ENCODE results near the gene SBF2. TPM values are rescaled to one million over a fixed set of nuclear protein-coding genes. Genes with fewer than 3 reads are reported as not detected.

Gene SBF2
- total RNA-seq, 2 donors from 2014 or later, result 30.5 to 47.0 TPM

DNA sequence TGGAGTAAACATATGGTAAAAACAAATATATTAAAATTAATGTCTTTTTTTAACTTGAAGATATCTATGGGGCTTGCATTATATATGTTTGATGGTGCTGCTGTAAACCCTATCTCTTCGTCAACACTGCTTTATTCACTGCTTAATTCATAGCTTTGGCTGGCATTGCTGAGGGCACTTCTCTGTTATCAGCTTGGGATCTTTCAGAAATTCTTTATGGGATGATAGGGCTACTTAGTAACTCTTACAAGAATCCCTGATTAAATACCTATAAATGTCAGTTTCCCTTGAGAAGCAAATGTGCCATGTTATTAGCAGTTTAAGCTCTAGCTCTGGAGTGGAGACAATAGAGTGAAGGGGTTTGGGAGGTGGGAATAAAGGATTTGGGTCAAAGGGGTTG lies 517.8 kb downstream of the SBF2 start:
- Histone ChIP-seq H3K9ac (ENCODE audit: low read depth in 2 of 2, low read length in 2 of 2) (no peak overlapping the region), H3K4me1 (peaks cover 5% of the 10 kb centered on the region), H3K4me3 (no peak overlapping the region), H3K36me3 (no peaks in the 10 kb centered on the region), H3K27ac (no peak overlapping the region), H3K9me3 (no peaks in the 10 kb centered on the region), H3K27me3 (no peaks in the 10 kb centered on the region)
- TF ChIP-seq, protein P1, sequence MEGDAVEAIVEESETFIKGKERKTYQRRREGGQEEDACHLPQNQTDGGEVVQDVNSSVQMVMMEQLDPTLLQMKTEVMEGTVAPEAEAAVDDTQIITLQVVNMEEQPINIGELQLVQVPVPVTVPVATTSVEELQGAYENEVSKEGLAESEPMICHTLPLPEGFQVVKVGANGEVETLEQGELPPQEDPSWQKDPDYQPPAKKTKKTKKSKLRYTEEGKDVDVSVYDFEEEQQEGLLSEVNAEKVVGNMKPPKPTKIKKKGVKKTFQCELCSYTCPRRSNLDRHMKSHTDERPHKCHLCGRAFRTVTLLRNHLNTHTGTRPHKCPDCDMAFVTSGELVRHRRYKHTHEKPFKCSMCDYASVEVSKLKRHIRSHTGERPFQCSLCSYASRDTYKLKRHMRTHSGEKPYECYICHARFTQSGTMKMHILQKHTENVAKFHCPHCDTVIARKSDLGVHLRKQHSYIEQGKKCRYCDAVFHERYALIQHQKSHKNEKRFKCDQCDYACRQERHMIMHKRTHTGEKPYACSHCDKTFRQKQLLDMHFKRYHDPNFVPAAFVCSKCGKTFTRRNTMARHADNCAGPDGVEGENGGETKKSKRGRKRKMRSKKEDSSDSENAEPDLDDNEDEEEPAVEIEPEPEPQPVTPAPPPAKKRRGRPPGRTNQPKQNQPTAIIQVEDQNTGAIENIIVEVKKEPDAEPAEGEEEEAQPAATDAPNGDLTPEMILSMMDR (IDR thresholded peaks at IDR 0.05), result no peak
- intact Hi-C loops (cut with DNase I), result no loop called here
- no peak for DNase-seq

GRCh38 chr11:9775398-9775779 lies 518.6 kb downstream of the SBF2 start:
- intact Hi-C loops (cut with DNase I), result no loop called here
- DNase-seq, result no peak
- Histone ChIP-seq H3K27me3 (no peaks in the 10 kb centered on the region), H3K4me1 (peaks cover 5% of the 10 kb centered on the region), H3K4me3 (no peak overlapping the region), H3K9me3 (no peaks in the 10 kb centered on the region), H3K27ac (no peak overlapping the region), H3K9ac (ENCODE audit: low read depth in 2 of 2, low read length in 2 of 2) (no peak overlapping the region), H3K36me3 (no peaks in the 10 kb centered on the region)
- TF ChIP-seq, protein P1 (IDR thresholded peaks at IDR 0.05), result no peak

DNA sequence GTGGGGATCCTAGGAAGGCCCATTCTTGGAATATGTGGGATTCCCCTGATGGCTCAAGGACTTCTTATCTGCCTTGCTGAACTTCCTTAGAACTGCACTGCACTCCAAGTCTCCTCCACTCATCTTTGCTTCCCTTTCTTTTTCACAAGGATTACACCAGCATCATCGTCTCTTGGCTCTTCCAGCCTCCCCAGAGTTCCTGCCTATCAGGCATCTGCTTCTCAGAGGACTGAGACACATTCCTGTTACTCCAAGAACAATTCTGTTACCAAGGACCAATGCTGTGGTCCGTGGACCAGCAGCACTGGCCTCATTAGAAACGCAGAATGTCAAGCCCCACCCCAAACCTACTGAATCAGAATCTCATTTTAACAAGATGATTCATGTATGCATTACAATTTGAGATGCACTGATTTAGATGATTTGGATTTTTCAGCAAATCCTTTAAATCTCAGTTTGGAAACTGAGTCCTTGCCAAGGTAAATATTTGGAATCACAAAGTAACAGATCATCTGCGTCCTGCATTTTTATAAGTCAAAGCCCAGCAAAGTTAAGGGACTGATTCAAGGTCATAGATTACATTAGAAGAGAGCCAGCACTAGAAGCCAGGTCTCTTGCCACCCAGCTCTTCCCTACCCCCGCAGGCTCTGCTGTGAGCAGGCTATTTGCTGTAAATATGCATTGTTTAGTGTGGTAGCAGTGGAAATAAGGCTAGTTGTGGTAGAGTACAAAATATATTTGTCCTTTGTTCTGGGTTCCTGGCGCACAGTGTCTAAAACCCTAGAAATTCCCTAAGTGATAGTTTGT lies 519.2 kb downstream of the SBF2 start:
- intact Hi-C loops (cut with DNase I), result no loop called here

GRCh38 chr11:9774109-9774508 lies 519.9 kb downstream of the SBF2 start:
- TF ChIP-seq, protein P1 (IDR thresholded peaks at IDR 0.05), result no peak
- Histone ChIP-seq H3K9ac (ENCODE audit: low read depth in 2 of 2, low read length in 2 of 2) (no peak overlapping the region), H3K4me3 (no peak overlapping the region), H3K9me3 (no peaks in the 10 kb centered on the region), H3K4me1 (peaks cover 5% of the 10 kb centered on the region), H3K36me3 (no peaks in the 10 kb centered on the region), H3K27me3 (no peaks in the 10 kb centered on the region), H3K27ac (peak overlapping the region; percentile 18)
- intact Hi-C loops (cut with DNase I), result no loop called here
- no peak for DNase-seq

More for the DNA sequence above, 519.2 kb downstream of the SBF2 start:
- Histone ChIP-seq H3K36me3 (no peaks in the 10 kb centered on the region), H3K27ac (peak overlapping the region; percentile 18), H3K4me3 (no peak overlapping the region), H3K4me1 (peaks cover 5% of the 10 kb centered on the region), H3K9ac (ENCODE audit: low read depth in 2 of 2, low read length in 2 of 2) (no peak overlapping the region), H3K9me3 (no peaks in the 10 kb centered on the region), H3K27me3 (no peaks in the 10 kb centered on the region)
- no peak for DNase-seq
- TF ChIP-seq, protein P1 (IDR thresholded peaks at IDR 0.05), result no peak

DNA sequence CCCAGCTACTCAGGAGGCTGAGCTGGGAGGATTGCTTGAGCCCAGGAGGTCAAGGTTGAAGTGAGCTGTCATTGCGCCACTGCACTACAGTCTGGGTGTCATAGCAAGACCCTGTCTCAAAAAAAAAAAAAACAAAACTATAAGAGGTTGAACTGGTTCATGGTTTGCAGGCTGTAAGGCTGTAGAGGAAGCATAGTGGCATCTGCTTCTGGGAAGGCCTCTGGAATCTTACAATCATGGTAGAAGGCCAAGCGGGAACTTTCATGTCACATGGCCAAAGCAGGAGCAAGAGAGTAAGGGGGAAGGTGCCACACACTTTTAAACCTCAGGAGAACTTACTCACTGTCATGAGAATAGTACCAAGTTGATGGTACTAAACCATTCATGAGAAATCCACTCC lies 520.5 kb downstream of the SBF2 start:
- Histone ChIP-seq H3K9me3 (no peaks in the 10 kb centered on the region), H3K9ac (ENCODE audit: low read depth in 2 of 2, low read length in 2 of 2) (no peak overlapping the region), H3K27ac (no peak overlapping the region), H3K36me3 (no peaks in the 10 kb centered on the region), H3K27me3 (no peaks in the 10 kb centered on the region), H3K4me1 (peaks cover 5% of the 10 kb centered on the region), H3K4me3 (no peak overlapping the region)
- TF ChIP-seq, protein P1 (IDR thresholded peaks at IDR 0.05), result no peak
- DNase-seq, result no peak
- intact Hi-C loops (cut with DNase I), result no loop called here

Measured in colonic mucosa (tissue), 4 donors.